T-helper 9 cell (primary cell): ENCODE results near the gene ARPIN.
"Not testable (repeated sequence)": the region's sequence is repeated elsewhere in the genome, so short reads cannot be mapped to it uniquely, and the experiment has no call there.

Source experiments
- DNase-seq: peaks from one replicate; pipeline ENCODE4 v3.0.0-alpha.2; 2020

The ARPIN gene

DNA sequence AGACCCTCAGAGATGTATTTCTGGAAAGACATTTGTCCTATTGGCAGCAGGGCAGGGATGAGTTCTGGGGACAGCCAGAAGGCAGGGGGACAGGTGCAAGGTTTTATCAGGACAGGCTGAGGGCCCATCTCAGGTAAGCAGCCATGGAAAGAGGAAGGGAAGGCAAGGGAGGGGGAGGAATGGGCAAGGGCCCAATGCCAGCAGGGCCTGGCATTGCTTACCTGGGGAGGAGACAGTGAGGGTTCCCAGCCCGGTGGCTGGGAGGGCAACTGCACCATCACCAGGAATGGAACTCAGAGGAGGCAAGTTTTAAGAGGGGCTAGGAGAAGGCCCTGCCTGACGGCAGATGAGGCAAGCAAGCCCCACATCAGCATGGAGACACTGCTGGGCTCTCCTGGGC lies 3.1 kb downstream of the ARPIN start:
- no peak for DNase-seq

DNA sequence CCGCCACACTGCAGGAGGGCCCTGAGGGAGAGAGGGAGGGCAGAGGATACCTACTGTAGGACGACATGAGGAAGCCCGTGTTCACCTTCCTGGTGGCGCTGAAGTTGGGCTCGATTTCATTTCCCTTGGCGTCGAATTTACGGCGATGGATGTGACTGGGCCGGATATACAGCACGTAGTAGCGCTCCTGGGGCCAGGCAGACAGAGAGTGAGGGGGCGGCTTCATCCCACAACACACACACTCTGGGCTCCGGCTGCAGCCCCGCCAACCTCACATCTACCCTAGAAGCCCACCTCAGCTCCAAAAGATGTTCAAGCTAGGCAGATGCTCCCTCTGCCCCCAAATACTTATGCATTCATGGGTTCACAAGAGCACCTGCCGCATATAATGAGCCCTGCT lies 4.5 kb downstream of the ARPIN start:
- DNase-seq: no peak

DNA sequence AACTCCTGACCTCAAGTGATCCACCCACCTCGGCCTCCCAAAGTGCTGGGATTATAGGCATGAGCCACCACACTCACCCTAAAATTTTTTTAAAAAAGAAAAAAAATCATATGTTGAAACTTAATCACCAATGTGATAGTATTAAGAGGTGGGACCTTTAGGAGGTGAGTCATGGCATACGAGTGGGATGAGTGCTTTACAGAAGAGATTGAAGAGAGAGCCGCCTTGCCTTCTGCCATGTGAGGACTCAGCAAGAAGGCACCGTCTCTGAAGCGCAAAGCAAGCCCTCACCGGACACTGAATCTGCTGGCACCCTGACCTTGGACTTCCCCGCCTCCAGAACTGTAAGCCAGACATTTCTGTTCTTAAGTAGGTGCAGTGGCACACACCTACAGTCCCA lies 5.5 kb downstream of the ARPIN start:
- no peak for DNase-seq

DNA sequence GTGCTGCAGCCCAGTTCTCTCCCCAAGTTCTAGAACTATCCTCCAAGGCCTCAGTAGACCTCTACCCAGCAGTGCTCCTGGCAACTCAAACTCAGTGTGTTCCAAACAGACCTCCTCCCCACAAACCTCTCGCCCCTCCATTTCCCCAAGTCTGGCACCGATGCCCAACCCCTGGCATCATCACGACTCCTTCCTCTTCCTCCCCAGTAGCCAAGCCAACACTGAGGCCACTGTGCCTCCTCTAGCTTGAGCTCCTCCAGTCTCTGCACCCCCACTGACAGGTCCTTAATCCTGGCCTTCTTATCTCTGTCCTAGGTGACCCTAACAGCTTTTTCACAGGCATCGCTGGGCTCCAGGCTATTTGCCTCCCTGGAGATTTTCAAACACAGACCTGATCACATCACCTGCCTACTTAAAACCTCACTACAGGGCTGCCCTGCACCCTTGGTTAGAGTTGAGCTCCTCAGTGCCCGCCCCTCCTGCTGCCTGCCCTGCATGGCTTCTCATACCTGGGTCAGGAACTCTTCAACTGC lies 6.8 kb downstream of the ARPIN start:
- no peak for DNase-seq

DNA sequence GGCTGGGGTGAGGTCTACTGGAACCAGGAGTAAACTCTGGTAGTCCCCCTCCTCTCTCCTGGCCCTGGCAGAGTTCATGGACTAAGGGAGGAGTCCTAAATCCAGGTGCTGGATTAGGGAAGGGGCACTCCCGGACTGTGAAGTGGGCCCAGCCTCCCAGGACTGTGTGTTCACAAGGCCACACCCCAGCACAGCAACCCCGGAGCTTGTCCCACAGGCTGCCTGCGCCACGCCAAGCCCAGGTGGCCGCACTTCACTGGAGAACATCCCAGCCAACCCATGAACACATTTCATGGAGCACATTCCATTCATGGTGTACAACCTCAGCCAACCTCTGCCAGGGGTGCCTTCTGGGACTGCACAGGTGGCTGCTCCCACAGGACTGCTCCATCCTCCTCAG lies 8.2 kb downstream of the ARPIN start:
- DNase-seq: no peak

DNA sequence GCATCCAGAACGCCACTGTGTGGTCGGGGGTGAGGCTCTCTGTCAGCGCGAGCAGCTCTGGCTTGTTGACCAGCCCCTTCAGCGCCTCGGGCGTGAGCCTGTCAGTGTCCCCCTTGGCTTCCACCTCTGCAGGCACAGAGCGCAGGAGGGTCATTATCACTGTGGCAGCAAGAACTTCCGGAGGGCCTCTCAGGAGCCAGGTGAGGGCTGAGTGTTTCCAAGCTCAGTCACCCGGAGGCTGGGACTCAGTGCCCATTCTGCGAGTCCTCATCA lies 9.0 kb downstream of the ARPIN start:
- DNase-seq: no peak

DNA sequence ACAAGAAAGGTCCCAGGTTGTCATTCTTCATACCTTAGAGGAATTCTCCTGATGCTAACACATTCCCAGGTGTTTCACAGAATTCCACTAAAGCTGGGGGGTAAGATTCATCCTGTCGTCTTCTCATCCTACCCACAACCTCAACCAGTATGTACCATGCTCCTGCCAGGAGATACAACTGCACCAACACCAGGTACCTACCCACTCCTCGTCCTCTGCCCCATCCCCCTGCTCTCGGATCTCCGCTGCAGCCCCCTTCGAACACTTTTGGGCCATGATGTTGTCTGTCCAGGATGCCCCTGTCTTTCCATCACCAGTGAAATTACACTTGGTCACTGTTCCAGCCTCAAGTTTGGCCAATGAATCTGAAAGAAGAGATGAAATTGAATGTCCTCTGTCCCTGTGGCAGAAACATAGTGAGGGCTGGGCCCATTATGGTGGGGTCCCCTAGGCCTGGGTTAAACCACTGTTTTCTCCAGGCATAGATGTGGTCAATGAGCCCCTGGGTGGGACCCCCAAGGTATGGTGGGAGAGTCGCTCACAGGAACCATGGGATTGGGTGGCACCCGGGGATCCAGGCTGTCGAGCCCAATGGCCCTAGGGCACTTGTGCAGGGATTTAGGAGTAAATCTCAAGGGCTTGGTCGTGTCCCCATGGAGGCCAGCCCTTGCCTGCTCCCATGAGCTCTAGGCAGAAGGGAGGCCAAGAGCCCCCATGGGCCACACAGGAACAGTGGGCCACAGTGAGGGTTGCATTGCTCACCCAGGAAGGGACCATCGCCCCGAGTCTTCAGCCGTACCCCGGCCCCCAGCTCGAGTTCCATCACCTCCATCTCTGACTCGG lies 9.5 kb downstream of the ARPIN start:
- no peak for DNase-seq

DNA sequence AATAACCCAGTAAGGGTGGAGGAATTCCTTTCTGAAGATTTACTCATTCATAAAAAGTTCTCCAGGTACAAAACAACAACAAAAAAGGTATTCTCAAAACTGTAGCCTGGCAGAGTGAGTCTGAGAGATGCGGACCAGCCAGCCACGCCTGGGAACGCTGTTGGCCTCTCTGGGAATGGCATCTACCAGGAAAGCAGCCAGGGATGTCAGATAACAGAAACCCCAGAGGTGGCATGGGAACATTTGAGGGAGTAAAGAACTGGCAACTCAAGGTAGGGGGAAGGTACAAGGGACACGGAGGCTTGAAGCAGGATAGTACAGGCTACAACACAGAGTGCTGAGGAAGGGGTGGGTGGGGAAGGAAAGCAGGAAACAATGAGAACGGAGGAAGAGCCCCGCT lies 11.9 kb downstream of the ARPIN start:
- no peak for DNase-seq

DNA sequence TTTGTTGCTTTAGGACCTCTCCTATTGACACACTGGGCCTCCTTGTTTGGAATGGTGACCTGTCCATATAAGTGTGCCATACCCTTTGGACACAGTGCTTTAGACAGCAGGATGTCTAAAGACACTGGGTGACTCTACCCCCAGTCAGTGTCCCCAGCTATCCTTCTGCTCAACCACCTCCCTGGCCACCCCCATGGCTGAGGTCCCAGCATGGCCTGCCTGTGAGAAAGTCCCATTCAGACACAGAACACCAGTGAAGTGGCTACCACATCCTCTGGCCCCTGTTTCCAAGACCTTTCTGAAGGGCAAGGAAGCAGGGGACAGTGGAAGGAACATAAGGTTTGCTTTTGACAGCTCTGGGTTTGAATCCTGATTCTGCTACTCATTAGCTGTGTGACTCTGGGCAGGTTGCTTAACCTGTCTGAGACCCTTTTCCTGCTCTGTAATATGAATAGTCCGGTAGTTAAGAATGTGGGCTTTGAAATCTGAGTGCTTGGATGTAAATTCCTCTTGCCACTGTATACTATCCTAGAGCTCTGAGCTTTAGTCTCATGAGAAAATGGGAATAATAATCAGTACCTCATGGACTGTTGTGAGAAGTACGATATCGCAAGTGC lies 12.7 kb downstream of the ARPIN start:
- no peak for DNase-seq

DNA sequence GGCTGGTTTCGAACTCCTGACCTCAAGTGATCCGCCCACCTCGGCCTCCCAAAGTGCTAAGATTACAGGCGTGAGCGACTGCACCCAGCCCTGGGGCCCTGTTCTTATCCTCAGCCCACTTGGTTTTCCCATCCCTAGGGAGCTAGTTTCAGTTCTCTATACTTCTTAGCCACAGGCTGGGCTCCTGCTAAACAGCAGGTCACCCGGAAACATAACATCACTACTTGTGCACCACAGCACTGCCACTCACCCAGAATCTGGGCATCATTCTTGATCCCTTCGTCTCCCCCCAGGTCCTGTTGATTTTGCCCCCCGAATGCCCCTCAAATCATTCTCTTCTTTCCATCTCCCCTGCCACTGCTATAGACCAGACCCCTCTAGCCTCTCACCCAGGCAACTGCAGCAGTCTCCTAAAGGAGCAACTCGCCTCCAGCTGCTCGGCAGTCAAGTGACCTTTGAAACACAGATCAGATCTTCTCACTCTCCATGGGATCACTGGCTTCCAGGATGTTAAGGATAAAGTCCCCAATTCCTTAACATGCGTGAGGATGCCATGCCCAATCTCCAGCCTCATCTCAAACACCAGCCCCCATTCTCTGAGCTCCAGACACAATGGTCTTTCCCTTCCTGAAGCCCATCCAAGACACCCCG lies 13.3 kb downstream of the ARPIN start:
- DNase-seq: no peak

DNA sequence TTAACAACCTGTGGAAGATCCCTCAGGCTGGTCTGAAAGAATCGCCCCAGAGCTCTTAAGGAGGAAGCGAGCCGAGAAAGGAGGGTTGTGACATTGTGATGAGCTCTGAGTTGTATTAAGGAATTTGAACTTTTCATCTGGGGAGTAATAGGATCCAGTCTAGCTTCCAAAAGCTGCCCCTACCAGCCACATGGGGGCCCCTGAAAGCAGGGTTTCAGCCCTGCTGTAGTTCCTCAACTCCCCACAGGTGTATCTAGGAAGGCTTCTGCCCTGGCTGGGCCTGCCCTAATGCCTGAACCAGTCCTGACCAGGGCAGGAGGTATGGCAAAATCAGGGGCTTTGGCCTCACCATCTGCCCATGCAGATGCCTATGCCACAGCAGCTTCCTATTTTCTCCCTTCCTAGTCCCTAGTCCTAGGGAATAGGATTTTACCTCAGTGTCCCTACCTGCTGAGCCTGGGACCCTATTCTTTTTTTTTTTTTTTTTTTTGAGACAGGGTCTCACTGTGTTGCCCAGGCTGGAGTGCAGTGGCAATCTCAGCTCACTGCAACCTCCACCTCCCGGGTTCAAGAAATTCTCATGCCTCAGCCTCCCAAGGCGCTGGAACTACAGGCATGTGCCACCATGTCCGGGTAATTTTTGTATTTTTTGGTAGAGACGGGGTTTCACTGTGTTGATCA lies 14.0 kb downstream of the ARPIN start:
- DNase-seq: peak; percentile 19

DNA sequence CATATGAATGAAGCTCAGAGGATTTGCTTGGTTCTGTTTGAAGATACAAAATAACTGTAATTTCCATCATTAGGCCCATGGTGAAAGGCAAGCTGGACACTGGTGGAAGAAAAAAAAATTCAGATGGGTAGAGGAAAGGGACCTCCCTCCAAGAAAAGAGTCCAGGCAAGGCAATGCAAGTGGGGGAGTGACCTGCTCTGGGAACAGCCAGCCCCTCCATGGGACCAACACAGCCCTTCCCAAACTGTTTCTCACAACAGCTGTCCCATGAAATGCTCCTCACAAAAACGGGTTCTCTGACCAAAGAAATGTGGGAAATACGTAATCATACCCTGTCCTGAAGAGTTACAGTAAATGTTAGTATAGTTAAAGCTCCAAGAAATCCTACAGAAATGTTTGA lies 14.6 kb downstream of the ARPIN start:
- DNase-seq: no peak

DNA sequence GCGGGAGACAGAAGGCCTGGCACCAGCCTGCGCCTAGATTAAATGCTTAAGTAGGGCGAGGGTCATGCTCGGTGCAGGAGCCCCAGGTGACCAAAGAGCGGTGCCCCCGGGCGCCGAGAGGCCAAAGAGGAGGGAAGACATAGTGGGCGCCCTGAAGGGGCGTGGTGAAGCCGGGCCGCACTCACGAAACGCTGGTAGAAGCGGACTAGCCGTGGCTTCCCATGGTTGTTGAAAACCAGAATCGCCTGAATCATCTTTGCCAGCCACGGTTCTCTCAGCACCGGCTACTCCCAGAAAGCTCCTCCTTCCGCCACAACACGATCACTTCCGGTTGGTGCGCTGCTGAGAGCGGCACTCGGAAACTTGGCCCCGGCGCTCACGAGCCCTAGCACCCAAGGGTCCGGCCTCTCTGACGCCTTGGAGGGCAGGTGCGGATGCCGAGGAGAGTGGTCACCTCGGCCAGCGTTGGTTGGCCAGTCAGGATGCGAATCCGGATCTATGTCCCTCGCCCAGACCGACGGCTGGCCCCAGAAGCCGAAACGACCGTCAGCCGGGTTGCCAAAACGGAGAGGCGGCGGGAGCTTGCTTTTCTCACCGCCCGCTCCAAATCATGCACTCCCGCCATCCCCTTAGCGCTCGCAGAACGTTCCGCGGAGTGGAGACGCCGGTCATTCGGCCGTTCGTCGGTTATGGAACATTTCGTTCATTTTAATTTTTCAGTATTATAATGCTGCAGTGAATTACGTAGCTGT lies 18.9 kb downstream of the ARPIN start, which contains the start of gene AP3S2:
Gene AP3S2, minus strand, starts transcription at position 299 of the 752 bp plus-strand sequence. Its CDS starts 45 bp downstream, at position 254.
- DNase-seq: peak; percentile 77

DNA sequence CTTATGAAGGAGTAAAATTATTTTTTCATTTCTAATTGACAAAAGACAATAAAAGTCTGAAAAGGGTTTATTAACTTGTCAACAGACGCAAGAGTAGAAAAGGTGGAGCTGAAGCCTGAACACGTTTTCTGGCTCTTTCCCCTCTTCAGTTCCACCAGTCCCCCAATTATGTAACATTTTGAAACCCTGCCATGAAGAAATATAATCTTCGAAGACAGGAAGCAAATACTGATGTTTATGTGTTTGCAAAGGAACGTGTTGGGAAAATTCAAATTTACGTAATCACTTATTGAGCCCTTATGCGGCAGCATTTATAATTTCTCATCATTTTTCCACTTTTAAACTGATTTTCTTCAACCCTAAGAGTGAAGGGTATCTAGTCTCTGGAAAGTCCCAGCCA lies 19.7 kb downstream of the ARPIN start:
- DNase-seq: no peak

DNA sequence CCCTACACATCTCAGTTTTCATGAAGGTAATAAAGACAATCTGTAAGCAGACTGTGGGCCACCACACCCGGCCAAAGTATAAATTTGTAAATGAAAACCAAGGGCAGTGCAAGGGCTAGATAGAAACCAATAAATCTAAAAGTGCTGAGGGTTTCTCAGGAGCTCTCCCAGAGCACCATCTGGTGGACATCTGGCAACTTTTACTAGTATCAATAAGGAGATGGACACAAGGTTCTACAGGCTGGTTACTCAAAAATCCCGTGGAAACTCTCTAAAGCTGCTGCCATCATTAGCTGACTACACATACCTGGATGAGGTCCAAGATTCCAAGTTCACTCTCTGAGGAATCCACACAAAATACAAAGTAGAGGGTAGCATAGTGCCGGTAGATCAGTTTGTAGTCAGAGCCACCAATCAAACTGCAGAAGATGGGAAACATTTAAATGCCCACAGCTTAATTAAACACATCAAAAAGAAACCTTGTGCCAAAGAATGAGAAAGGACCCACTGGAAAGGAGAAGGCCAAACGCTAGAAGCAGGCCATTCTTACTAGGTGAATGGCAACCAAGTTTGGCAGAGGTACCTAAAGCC lies 24.4 kb downstream of the ARPIN start:
- DNase-seq: no peak

DNA sequence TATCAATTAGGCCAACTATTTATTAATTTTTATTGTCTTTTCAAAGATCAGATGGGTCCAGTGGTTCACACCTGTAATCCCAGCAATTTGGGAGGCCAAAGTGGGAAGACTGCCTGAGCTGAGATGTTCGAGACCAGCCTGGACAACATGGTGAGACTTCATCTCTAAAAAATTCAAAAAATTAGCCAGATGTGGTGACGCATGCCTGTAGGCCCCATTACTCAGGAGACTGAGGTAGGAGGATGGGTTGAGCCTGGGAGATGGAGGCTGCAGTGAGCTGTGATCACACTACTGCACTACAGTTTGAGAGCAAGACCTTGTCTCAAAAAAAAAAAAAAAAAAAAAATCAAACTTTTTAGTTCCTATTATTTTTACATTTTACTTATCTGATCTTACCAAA lies 27.1 kb downstream of the ARPIN start:
- DNase-seq: no peak

DNA sequence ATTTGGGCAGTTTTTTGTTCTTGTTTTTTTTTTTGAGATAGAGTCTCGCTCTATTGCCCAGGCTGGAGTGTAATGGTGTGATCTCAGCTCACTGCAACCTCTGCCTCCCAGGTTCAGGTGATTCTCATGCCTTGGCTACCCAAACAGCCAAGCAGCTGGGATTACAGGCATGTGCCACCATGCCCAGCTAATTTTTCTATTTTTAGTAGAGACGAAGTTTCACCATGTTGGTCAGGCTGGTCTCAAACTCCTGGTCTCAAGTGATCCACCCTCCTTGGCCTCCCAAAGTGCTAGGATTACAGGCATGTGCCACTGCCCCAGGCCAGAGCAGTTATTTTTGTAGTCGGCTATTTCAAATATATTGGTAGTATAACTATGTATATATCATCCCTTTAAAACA lies 27.6 kb downstream of the ARPIN start:
- DNase-seq: not testable (repeated sequence)

DNA sequence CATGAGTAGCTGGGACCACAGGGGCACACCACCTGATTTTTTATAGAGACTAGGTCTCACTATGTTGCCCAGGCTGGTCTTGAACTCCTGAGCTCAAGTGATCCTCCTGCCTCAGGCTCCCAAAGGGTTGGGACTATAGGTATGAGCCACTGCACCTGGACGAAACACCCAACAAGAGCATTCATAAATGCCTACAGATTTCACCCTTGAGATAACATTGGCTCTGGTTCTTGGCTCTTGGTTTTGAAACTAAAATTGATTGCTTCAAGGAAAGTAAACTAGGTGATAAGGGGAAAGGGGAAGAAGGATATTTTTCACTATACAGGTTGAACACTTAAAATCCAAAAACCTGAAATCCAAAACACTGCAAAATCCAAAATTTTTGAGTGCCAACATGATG lies 29.2 kb downstream of the ARPIN start:
- no peak for DNase-seq

DNA sequence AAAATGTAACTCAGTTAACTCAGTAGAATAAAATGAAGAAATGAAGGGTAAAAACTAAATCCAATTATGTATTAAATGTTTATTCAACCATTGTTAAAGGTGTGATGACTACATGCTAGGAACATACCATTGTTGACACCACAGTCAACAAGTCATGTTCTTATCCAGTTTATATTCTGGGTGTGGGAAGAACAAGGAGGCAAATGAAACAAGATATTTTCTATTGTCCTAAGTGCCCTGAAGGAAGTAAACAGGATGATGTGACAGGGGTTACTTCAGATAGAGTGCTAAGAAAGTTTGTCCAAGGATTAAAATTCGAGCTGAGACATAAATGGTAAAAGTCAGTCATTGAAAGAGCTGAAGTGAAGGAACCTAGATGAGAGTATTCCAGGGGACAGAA lies 32.0 kb downstream of the ARPIN start:
- no peak for DNase-seq

DNA sequence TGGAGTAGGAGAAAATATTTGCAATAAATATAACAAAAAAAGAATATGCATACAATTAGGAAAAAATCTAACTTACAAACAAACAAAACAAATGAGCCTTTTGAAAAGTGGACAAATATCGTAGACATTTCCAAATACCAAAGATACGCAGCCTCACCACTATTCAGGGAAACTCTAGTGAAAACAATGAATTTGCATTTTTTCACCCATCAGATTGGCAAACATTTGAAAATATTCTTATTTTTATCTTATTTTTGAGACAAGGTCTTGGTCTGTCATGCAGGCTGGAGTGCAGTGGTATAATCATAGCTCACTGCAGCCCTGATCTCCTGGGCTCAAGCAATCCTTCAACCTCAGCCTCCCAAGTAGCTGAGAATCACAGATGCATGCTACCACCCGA lies 34.4 kb downstream of the ARPIN start:
- no peak for DNase-seq

DNA sequence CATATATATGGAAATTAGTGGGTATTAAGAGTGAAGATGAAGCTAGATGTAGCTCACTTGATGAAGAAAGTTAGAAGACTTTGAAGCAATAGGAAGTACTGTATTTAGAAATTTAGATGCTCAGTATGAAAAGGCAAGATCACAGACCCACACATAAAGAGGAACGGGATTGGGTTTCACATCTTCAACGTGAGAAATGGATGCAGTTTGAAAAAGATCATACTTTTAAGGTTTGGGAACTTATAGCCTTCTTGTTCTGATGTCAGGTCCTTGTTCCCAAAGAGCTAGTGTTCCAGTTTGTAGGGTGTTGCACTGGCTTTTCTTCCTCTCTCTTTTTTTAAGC lies 35.7 kb downstream of the ARPIN start:
- DNase-seq: no peak

DNA sequence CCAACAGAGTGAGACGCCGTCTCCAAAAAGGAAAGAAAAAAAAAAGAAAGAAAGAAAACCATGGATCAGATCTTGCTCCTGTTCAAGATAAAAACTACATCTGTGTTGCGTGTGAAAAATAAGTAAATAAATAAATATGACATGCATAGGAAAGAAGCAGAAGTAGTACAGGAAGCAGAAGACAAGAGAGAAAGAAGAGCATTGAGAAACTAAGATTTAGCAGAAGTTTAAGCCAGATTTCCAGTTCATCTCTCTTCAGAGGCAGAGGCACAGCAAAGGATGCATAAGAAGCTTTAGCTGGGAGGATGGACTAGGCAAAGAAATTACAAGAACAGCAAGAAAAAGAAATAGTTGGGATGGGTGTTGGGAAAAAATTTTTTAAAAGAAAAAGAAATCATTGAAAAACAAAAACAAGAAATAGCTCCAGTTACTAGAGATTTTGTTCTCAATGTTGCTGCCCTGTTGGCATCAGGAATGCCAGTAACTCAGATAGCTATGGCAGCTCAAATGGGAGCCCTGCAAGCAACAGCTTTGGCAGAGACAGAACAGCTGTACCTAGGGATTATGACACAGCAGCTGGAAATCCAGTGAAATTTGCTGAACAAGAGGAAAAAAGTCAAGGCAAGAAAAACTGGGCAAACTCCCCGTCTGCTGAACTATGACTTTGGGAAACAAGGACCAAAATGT lies 36.2 kb downstream of the ARPIN start:
- DNase-seq: no peak
